Measurements from ENCODE around the gene CHAD. TPM values are rescaled to one million over a fixed set of nuclear protein-coding genes. Genes with fewer than 3 reads are reported as not detected.

The CHAD gene
- polyA plus RNA-seq, 1 experiment, result not detected

GRCh38 chr17:50460831-50461526 lies 7.7 kb downstream of the CHAD start:
- POLR2A ChIA-PET, result no interaction called here
- CTCF ChIA-PET, result no interaction called here
- no peak for TF ChIP-seq CTCF (IDR thresholded peaks at IDR 0.05; ENCODE audit: low read depth, low read length)
- Histone ChIP-seq H3K9me3 (ENCODE audit: control insufficient read depth, insufficient read depth, low read length) (no peaks in the 10 kb centered on the region), H3K4me3 (ENCODE audit: low read depth, low read length) (no peak overlapping the region), H3K27me3 (ENCODE audit: control insufficient read depth, insufficient read depth, low read length) (no peaks in the 10 kb centered on the region), H3K27ac (ENCODE audit: low read depth, low read length) (no peak overlapping the region)
- no peak for DNase-seq (ENCODE audit: low read depth, low spot score)

GRCh38 chr17:50459756-50460155 lies 8.9 kb downstream of the CHAD start:
- H3K9me3 ChIP-seq (ENCODE audit: control insufficient read depth, insufficient read depth, low read length), result no peaks in the 10 kb centered on the region

GRCh38 chr17:50458701-50459676 lies 9.7 kb downstream of the CHAD start:
- no peak overlapping the region for H3K4me3 ChIP-seq (ENCODE audit: low read depth, low read length)
- CTCF ChIA-PET, result interaction anchor here (0.8 to 1.4 kb wide), 3 partner anchors 20 to 97 kb away, joined by 3 to 4 read pairs (median 4); partner anchors contain the start of gene RSAD1
- no peak for TF ChIP-seq CTCF (IDR thresholded peaks at IDR 0.05; ENCODE audit: low read depth, low read length)
- POLR2A ChIA-PET, result interaction anchor here (0.6 kb wide), 1 partner anchor 1178 kb away, joined by 6 read pairs; no protein-coding TSS in a partner anchor
- no peaks in the 10 kb centered on the region for H3K27me3 ChIP-seq (ENCODE audit: control insufficient read depth, insufficient read depth, low read length)
- no peaks in the 10 kb centered on the region for H3K9me3 ChIP-seq (ENCODE audit: control insufficient read depth, insufficient read depth, low read length)
- no peak overlapping the region for H3K27ac ChIP-seq (ENCODE audit: low read depth, low read length)
- no peak for DNase-seq (ENCODE audit: low read depth, low spot score)

More at GRCh38 chr17:50459756-50460155, 8.9 kb downstream of the CHAD start:
- no peak for DNase-seq (ENCODE audit: low read depth, low spot score)
- Histone ChIP-seq H3K27me3 (ENCODE audit: control insufficient read depth, insufficient read depth, low read length) (no peaks in the 10 kb centered on the region), H3K4me3 (ENCODE audit: low read depth, low read length) (no peak overlapping the region), H3K27ac (ENCODE audit: low read depth, low read length) (no peak overlapping the region)
- ChIA-PET POLR2A (no interaction called here), CTCF (no interaction called here)
- TF ChIP-seq CTCF (IDR thresholded peaks at IDR 0.05; ENCODE audit: low read depth, low read length), result no peak

- DNase-seq (ENCODE audit: low read depth, low spot score), result no peak
- no peaks in the 10 kb centered on the region for H3K27me3 ChIP-seq (ENCODE audit: control insufficient read depth, insufficient read depth, low read length)
- TF ChIP-seq CTCF (IDR thresholded peaks at IDR 0.05; ENCODE audit: low read depth, low read length), result no peak
- H3K4me3 ChIP-seq (ENCODE audit: low read depth, low read length), result no peak overlapping the region
- H3K27ac ChIP-seq (ENCODE audit: low read depth, low read length), result no peak overlapping the region
- ChIA-PET CTCF (interaction anchor here (0.6 to 1.4 kb wide), 4 partner anchors 20 to 96 kb away, joined by 3 to 6 read pairs (median 4); partner anchors contain the start of gene RSAD1), POLR2A (no interaction called here)
- H3K9me3 ChIP-seq (ENCODE audit: control insufficient read depth, insufficient read depth, low read length), result no peaks in the 10 kb centered on the region
These were observed 10.4 kb downstream of the CHAD start for GRCh38 chr17:50458270-50458669.

All from AG04450 (cell line).